ENCODE measurements around the gene RPS19BP1. TPM values are rescaled to one million over a fixed set of nuclear protein-coding genes. Genes with fewer than 3 reads are reported as not detected.

The RPS19BP1 gene
- total RNA-seq, 1 experiment from 2014 or later: 77.0 TPM

DNA sequence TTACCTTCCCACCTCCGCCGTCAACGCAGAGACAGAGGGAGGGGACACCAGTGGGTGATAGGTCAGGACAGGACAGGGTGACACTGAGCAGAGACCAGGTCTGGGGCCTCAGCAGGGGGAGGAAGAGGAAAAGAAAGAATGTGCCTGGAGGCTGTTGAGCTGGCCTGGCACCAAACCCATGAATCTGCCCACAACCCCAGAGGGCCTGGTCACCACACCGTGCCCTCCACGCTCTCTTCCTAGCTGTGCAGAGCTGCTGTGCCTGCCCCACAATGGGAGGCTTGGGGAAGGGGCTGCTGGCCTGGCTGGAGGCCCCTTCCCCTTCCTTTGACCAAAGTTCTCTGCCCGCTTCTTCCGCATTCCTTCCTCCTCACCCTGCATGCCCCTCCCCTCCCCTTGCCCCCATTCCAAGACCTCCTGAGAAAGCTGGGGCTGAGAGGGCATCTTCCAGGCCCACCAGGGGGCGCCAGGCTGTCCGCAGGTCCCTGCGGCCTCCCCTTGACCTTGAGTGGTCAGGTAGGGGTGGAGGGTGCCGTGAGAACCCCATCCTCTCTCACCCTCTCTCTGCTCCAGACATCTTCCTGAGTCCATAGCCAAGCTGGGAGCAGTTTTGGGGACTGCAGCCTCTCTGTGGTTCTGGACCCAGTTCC, 27.0 kb upstream of the RPS19BP1 start:
- DNase-seq (ENCODE audit: low read depth): peak; percentile 74

DNA sequence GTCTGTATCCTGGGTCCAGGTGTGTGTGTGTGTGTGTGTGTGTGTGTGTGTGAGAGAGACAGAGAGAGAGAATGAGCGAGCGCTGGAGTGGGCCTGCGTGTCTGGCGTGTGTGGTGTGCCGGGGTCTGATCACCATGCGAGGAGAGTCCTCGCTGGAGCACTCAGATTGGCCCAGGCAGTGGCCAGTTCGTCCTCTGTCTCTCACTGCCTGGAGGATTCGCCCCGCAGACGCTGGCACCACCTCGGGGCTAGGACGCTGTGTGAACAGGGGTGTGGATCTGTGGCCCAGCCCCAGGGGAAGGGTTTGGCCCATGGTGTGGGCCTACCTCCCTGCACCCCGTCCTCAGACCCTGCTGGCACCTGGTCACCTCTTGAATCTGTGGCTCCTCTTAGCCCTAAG, 26.4 kb upstream of the RPS19BP1 start:
- DNase-seq (ENCODE audit: low read depth): no peak

DNA sequence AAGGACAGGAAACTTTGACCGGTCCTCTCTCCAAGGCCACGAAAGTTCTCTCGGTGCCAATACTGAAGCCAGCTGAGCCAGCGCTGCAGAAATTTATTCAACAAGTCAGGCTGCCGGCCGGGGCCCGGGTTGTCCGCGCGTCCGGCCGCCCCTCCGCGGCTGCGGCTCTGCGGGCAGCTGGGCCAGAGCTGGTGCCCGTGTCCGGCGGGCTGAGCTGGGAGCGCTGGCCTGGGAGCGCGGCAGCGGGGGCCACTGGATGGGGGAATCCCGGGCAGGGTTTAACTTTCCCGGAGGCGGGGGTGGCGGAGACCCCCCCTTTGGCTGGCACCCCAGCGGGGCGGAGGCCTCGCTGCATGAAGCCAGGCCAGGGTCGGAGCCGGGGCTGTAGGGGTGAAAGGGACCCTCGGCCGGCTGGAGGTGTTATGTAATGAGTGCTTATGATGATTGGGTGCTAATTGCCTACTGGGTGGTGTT, 25.7 kb upstream of the RPS19BP1 start:
- DNase-seq (ENCODE audit: low read depth): no peak

DNA sequence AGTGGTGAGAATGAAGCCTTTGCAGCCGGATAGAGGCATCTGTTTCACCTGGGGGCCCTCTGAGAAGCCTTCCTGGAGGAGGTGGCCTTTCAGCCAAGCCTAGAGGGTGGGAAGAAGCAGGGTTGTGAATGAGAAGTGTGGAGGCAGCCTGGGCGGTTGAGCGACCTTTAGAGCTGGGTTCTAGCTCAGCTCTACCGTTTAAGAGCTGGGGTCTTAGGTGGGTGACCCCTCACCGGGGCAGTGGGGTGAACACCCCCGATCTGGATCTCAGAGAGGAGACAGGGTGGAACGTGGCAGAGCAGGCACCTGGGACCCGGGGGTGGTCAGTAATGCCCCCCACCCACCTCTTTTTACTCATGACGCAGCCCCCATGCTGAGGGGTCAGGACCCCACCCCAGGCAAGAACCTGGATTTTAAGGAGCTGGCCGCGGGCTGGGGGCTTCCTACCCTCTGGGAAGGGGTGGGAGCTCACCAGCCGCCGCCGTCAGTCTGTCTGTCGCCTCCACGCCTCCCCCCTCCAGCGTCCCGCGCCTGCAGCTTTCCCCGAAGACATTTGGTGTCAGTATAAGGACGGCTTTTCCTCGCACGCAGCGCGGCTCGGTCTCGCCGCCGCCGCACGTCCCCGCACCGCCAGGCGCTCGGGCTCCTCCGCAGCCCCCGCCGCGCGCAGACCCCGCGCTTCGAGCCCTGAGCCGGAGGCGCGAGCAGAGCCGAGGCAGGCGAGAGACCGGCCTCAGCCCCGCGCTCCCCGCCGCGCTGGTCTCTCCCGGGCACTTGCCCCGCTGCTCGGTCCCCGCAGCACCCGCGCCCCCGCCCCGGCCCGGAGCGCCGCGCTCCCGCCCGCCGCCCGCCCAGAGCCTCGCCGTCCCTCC, 24.7 kb upstream of the RPS19BP1 start:
- DNase-seq (ENCODE audit: low read depth): no peak

DNA sequence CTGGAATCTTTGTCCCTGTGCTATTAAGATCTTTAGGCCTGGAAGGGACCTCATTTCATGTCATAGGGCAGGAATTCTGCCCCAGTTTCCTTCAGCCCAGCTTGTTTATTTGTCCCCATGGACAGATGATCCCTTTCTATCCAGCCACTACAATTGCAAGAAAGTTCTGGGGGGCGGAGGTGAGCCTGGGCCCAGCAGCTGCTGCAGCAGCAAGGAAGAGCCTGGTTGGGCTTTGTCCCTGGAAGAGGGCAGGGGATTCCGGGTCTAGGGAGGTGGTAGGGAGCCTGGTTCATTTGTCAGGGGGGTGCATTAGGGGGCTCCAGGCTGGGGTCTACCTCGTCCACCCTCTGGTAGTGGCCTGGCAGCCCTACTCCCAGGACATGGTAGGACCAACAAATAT, 21.6 kb upstream of the RPS19BP1 start:
- DNase-seq (ENCODE audit: low read depth): no peak

DNA sequence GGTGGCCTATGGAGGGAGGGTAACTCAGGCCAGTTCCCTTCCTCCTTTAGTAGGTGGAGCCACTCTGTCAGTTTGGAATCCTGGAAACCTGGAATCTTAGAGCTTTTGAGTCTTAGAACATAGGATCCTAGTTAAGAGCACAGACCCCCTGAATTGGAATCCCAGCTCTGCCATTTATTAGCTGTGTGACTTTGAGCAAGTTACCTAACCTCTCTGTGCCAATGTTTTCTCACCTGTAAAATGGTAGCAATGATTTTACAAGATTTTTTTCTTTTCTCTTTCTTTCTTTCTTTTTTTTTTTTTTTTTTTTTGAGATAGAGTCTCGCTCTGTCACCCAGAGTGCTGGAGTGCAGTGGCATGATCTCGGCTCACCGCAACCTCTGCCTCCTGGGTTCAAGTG, 20.9 kb upstream of the RPS19BP1 start:
- no peak for DNase-seq (ENCODE audit: low read depth)

DNA sequence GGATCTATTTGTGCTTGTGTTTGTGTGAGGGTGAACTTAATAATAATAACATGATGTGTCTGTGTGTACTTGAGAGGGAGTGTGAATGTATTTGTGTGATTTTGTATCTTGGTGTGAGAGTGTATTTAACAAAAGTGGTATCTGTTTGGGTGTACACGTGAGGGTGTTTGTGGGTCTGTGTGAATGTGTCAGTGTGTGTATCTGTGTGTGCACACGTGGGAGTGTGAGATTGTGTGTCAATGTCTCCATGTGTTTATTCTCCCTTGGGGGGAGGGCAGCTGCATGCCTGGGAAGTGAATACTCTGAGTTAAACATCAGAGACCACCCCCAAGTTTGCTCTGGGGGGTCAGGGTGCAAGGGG, 15.0 kb upstream of the RPS19BP1 start:
- no peak for DNase-seq (ENCODE audit: low read depth)

DNA sequence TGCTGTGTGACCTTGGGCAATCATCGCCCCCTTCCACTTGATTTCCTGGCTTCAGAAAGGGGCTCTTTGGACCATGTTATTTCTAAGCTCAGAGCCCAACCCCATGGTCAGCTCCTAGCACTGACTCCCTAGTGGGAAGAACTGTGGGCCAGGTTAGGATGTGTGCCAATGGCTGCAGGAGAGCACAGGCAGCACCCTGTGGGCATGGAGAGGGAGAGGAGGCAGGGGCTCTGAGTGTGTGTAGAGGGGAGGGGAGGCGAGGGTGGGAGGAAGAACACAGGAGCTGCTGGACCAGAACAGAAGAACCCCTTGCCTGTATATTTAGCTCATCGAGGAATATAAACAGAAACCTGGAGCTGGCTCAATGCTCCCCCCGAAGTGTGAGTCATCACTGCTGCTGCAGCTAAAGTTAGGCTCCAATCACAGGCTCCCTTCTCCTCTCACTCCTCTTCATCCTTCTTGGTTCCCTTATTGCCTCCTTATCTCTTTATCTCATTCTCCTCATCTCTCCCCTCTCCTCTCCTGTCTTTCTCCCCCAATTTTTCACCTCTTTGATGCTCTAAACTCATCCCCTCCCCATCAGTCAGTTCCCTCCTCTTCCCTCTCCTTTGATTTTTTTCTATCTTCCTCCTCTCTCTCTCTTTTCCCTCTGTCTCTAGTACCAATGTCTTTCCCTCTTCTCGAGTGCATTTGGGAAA, 14.5 kb upstream of the RPS19BP1 start:
- peak; percentile 46 for DNase-seq (ENCODE audit: low read depth)

DNA sequence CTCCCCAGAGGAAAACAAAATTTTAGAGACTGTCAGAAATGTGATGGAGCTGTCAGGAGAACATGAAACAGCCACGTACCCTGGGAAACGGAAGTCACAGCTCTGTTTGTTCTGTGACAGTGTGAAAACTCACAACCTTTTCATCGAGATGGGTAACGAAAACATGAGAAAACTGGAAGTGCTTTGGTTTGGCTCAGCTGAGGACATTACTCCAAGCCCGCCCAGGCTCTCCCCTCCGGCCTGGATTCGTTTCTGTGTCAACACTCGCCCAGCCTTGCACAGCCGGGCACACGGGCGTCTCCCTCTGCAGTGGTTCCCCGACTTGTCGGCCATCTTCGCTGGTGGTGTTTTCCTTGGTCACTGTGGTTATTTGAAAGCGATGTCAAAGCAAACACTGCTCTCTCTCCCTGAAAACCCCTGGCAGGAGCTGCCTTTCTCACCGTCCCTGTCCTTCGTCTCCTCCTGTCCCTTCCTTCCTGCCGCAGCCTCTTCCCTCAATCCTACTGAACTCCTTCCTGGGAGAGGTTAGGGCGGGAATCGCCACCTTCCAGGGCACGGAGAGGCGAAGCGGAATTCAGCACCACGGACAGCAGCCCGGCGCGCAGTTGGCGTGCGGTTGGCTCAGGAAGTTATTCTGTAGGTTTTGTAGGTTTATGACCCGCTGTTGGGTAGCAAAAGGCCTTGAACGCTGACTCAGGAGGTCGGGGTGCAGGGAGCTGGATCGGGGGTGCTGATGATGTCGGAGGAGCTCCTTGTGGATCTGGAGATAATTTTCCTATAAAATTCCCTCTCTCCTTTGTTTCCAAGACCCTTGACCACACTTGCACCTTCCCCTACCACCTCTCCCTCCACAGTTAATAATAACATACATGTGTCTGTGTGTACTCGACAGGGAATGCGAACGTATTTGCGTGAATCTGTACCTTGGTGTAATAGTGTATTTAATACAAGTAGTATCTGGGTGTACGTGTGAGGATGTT, 13.1 kb upstream of the RPS19BP1 start:
- peak; percentile 25 for DNase-seq (ENCODE audit: low read depth)

DNA sequence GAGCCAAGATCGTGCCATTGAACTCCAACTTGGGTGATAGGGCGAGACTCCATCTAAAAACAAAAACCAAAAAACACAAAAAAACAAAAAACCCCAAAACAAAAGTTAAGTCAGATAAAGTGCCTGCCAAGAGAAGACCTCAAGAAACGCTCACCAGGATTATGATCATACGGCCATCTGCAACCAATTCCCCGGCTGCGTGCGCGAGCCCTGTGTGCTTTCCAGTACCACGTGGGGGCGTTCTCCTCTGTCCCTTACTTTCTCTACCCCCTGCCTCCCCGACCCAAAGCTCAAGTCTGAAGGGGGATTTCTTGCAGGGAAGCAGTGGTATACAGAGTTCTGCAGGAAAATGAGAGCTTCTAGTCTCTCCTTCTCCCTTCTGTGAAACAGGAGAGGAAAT, 10.5 kb upstream of the RPS19BP1 start:
- peak; percentile 23 for DNase-seq (ENCODE audit: low read depth)

DNA sequence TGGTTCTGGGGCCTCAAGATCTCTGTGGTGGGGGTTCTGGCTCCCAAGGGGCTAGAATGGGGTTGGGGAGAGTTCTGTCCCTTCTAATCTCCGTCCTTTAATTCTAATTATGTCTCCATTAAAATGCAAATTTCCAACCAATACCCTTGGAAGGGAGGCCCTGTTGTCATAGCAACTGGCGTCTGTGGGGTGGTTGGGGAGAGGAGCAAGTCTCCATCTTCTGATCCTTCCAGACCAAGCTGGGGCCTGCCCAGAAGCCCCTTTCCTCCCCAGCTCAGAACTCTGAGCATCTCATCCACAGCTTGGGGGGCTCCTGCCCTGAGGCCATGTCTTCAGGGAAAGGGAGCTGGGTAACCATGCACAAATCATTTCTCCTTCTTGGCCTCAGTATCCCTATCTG, 5.4 kb upstream of the RPS19BP1 start:
- DNase-seq (ENCODE audit: low read depth): no peak

DNA sequence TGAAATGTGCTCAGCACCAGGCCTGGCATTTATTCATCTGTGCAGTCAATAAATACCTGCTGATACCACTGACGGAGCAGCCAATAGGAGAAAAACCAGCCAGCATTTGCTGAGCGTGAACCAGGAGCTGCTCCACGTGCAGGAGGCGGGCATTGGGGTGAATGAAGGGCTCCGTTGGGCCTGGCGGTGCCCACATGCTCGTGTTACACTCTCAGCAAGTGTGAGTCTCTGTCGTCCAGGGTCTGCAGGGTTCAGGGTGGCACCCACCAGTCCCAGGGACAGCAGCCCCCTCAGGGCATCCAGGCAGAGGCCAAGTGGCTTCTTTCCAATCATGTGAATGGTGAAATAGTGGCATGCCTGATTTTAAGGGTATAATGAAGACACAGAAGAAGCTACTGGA, 4.2 kb upstream of the RPS19BP1 start:
- no peak for DNase-seq (ENCODE audit: low read depth)

DNA sequence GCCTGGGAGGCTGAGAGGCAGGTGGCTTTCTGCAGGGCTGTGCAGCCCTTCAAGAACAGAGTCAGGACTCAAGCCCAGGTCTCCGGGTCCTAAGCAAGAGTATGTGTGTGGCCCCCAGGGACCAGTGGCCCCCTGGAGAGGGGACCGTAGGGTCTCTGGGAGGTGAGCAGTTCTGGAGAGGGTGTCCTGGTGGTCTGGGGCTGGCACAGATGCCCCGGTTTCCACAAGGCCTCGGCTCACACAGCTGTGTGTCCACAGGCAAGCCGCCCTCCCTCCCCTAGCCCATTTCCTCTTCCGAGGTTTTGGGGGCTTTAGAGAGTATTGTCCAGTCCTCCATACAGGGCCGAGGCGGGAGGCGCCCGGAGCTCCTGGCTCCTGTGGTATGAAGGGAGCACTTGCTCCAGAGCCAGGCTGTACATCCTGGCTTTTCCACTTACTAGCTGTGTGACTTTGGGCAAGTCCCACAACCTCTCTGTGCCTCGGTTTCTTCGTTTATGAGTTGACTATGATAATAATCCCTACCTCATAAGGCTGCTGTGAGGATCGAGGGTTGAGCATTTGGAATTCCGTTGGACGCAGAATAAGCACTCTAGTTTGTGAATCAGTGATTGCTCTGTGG, 3.4 kb upstream of the RPS19BP1 start:
- no peak for DNase-seq (ENCODE audit: low read depth)

DNA sequence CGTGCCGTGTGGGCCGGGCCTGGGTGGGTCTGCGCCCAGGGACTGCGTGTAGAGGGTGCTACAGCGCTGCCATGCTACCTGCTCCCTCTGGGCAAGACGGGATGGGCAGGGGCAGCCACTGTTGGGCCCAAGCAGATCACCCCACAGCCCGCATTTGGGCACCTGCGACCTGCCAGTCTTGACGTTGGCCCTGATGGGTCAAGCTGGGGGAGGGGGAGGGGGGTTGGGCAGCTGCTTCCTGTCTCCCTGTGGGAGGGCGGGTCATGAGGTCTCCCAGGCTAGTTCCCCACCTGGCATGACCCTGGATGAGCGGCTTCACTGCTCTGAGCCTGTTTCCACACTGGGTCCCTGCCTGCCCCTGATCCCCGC, 2.8 kb upstream of the RPS19BP1 start:
- DNase-seq (ENCODE audit: low read depth): no peak

DNA sequence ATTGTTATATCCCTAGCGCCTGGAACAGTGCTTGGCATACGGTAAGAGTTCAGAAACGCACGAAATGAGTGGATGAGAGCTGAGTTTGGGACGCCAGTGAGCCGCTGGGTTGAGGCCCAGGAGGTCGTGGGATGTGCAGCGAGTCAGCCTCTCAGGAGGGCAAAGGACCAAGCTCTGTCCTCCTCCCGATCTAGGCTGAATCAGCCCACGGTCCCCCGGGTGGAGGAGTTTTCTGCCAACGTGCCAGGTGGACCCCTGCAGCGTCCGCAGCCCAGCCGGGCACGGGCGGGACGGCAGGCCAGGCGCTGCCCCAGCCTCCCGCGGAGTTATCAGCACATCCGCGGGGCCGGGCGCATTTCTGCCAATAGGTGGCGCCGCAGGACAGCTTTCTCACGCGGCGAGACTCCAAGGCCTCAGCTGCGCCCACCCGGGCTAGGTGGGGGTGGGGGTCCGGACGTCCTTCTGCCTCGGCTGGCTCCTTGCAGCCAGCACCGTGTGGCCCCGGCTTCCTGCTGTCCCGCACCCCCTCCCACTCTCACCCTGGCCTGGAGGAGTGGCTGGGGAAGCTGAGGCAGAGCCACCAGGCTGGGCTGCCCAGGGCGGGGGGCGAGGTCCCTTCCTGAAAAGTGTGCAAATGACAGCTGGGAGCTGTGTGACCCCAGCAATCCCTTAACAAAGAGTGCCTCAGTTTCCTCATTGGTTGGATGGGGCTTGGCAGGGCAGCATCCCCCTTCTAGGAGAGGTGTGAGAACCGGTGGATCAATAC, 2.2 kb upstream of the RPS19BP1 start:
- DNase-seq (ENCODE audit: low read depth): peak; percentile 48

DNA sequence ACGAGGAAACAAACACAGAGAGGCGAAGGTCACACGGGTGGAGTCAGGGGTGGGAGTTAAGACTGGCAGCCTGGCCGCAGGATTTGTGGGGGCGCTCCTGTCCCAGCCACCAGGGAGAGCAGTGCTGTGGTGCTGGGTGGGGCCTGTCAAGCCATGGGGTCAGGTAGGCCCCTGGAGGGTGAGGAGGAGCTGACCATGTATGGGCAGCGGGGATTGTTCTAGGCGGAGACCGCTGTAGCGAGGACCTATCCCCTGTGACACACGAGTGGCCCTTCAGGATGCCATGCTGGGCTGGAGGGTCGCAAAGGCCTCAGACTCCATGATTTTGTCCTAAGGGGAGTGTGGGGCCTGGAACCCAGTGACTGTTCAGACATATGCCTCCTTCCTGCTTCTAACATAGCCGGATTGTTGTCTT, 1.6 kb upstream of the RPS19BP1 start:
- DNase-seq (ENCODE audit: low read depth): no peak

DNA sequence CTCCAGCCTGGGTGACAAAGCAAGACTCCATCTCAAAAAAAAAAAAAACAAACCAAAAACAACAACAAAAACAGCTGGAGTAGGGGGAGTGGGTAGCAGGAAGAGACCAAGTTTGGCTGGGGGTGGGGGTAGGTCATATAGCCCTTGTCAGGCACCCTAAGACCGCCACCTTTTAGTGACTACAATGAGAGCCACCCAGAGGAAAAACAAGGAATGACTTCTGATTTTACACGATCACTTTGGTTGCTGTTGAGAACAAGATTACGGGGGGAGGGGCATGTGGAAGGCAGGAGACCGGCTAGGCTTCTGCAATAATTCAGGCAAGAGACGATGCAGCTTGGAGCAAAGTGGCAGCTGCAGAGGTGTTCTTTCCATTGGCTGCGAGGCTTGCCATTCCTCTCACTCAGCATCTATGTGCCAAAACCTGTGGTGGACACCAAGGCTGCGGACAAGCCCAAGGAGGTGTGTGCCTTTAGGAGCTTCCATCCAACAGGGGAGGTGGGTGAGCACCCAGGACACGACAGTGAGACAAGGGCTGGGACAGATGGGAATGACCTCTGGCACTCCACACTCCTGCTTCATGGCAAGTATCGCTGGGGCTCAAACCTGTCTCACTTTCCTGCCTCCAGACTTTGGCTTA, 1.7 kb downstream of the RPS19BP1 start:
- peak; percentile 33 for DNase-seq (ENCODE audit: low read depth)

DNA sequence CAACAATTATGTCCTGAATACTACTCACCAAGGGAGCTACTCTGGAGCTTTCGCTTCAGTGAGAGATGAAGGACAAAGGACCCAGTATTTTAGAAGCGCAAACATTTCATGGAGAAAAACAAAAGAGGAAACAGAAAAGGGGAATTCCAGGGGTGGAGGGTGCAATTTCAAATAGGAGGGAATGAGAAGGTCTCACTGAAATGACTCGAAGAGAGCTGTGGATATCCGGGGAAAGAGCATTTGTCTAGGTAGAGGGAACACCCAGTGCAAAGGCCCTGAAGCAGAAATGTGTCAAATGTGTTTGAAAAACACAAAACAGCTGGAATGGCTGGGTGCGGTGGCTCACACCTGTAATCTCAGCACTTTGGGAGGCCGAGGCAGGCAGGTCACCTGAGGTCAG, 2.4 kb downstream of the RPS19BP1 start:
- DNase-seq (ENCODE audit: low read depth): no peak

DNA sequence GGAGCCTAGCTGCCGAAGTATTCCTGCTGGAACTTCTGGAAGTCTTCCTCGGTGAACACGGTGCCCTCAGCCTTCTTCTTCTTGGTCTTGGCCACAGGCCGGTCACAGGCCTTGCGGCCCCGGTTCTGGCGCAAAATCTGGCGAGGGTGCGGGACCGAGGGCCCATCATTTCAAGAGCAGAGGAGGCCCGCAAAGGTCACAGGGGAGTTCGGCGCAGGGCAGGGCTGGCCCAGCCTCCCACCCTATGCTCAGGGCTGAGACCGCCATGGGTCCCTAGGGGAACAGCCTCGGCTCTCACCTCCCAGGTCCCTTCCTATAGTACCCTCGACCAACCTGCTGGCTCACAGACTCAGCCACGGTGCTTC, 3.1 kb downstream of the RPS19BP1 start:
- DNase-seq (ENCODE audit: low read depth): no peak

Data from M059J (cell line).